Activated T-cell treated with anti-CD3 and anti-CD28 coated beads for 1 hour (primary cell): ENCODE data around the gene NOM1.

Experiments
- DNase-seq: peaks from one replicate; pipeline ENCODE4 v3.0.0-alpha.2; 2020; ENCODE audit warnings: low read depth

NOM1 gene

GRCh38 chr7:156984174-156984891 is 34.8 kb downstream of the NOM1 start:
- DNase-seq, result no peak

- DNase-seq, result no peak
Observed at GRCh38 chr7:156985101-156985992, 35.8 kb downstream of the NOM1 start.

GRCh38 chr7:156986378-156986777 is 36.9 kb downstream of the NOM1 start:
- no peak for DNase-seq

- DNase-seq, result no peak
Observed at GRCh38 chr7:156988343-156989185, 39.1 kb downstream of the NOM1 start.

- no peak for DNase-seq
Observed at GRCh38 chr7:156989766-156990535, 40.4 kb downstream of the NOM1 start.

- no peak for DNase-seq
Observed at GRCh38 chr7:156993021-156993924, 43.8 kb downstream of the NOM1 start.

- DNase-seq, result no peak
Observed at GRCh38 chr7:156993925-156994235, 44.4 kb downstream of the NOM1 start.

- DNase-seq, result no peak
Observed at GRCh38 chr7:156994417-156994816, 44.9 kb downstream of the NOM1 start.

- DNase-seq, result no peak
Observed at GRCh38 chr7:156998988-156999957, 49.8 kb downstream of the NOM1 start.

GRCh38 chr7:156999958-157000726 is 50.6 kb downstream of the NOM1 start:
- no peak for DNase-seq

- no peak for DNase-seq
Observed at GRCh38 chr7:157000741-157001653, 51.5 kb downstream of the NOM1 start.

GRCh38 chr7:157001920-157002818 is 52.7 kb downstream of the NOM1 start:
- no peak for DNase-seq

GRCh38 chr7:157002819-157003421 is 53.4 kb downstream of the NOM1 start:
- no peak for DNase-seq

- DNase-seq, result no peak
Observed at GRCh38 chr7:157003445-157003755, 53.9 kb downstream of the NOM1 start.

- no peak for DNase-seq
Observed at GRCh38 chr7:157003756-157004520, 54.4 kb downstream of the NOM1 start.
